Activated naive CD8-positive, alpha-beta T cell treated with anti-CD3 and anti-CD28 coated beads, Interleukin-2, amount 50 U/mL, for 16 hours (primary cell): ENCODE data around the gene PGP.

Source experiments
- DNase-seq: peaks from one replicate; pipeline ENCODE4 v3.0.0-alpha.2; 2020; ENCODE audit warnings: low read depth, low spot score

The PGP gene

DNA sequence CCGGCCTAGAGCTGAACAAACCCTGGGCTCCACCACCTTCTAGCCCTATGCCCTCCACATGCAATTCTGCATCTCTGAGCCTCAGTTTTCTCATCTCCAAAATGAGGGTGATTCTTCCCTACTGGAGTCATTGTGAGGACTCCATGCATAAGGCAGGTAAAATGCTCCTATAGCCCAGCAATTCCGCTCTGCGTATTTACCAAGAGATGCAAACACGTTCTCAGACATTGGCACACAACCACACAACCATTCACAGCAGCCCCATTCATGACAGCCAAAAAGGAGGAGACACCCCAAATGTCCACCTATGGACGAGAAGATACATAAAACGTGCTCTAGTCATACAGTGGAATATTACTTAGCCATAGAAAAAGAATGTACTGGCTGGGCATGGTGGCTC is 14.3 kb downstream of the PGP start:
- DNase-seq, result no peak

DNA sequence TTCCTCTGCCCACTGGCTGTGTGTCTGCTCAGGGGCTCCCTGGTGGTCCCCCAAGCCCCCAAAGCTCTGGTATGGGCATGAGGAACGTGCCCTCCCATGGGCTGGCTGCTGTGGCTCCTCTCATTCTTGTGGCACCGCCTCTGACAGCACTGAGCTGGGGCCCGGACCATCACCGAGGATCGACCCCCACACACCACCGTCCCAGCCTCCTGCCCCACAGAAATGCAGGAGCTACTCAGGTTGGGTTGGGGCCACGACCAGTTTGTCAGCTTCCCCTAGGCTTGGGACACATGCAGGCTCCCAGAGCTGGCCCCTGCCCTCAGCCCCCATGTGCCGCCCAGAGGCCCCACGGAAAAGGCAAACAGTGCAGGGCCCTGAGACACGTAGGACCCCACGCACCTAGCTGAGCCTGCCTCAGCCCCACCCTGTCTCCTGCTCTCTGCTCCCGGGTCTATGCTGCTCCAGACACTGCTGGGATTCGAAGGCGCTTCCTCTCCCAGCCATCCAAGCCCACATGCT is 15.0 kb downstream of the PGP start:
- no peak for DNase-seq

DNA sequence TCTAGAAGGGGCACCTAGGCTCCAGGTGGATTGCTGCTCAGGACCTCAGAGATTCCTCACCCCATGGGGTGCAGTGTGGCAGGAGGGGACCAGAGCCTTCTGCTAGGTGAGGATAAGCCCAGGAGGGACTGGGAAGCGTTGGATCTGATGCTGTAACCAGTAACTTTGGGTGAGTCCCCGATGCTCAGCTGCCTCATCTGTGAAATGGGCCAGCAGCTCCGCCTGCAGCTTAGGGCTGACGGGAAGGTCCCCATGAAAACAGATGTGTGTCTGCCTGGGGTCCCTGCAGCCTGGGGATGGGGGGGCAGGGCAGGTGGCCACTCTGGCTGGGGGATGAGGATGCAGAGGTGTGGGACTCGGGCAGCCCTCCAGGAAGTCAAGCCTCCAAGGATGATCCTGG is 15.5 kb downstream of the PGP start:
- DNase-seq, result no peak

- DNase-seq, result no peak
These were observed 16.4 kb downstream of the PGP start for GRCh38 chr16:2198283-2198682.

GRCh38 chr16:2197765-2198164 is 16.9 kb downstream of the PGP start:
- DNase-seq, result no peak

- no peak for DNase-seq
These were observed 17.6 kb downstream of the PGP start for GRCh38 chr16:2196981-2197511.

DNA sequence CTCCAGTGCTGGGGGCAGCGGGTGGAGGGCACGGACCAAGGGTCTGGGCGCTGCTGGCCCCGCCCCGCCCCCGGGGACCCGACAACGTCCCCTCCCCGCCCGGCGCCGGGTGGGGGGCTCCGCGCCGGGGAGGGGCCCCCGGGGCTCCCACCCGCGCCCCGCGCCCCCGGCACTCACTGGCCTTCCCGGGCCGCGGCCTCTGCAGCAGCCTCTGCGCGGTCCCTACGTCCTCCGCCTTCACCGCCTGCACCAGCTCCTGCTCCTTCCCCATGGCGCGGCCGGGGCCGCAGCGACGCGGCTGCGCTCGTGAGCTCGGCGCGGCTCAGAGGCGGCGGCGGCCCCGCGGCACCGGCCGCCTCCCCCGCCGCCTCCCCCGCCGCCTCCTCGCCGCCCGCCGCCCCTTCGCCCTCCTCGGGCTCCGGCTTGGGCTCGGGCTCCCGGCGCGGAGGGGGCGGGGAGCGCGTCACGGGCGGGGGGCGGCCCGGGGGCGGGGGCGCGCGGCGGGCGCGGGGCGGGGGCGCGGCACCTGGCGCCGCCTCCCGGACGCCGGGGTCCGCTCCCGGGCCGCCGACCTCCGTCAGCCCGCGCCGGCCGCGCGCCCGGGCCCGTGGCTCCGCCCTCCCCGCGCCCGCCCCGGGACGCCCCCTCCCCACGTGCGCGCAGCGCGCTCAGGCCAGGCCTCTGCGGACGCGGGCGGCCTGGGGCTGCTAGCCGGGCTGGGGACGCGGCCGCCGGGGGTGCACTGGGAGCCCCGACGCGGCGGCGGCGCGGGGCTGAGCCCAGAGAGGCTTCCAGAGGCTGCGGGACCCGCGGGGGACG is 18.3 kb downstream of the PGP start, which contains the start of gene CASKIN1:
TSS of gene CASKIN1 (minus strand) at position 444 of the 819 bp plus-strand sequence. CDS start at position 271, 173 bp downstream.
- DNase-seq, result no peak

- DNase-seq, result no peak
These were observed 19.1 kb downstream of the PGP start for GRCh38 chr16:2195322-2196161.

GRCh38 chr16:2194852-2195321 is 19.8 kb downstream of the PGP start:
- no peak for DNase-seq

GRCh38 chr16:2194166-2194834 is 20.3 kb downstream of the PGP start:
- no peak for DNase-seq

DNA sequence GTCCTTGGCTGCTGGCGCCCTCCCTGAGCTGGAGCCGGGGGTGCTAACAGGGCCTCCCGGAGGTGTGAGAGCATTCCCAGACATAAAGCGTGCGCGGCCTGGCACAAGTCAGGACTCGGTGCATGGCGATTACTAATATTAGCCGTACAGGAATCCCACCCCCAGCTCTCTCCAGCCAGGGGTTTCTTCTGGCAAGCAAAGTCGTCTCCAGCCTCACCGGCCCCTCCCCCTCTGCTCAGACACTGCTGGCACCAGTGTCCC is 23.3 kb downstream of the PGP start:
- DNase-seq, result no peak

DNA sequence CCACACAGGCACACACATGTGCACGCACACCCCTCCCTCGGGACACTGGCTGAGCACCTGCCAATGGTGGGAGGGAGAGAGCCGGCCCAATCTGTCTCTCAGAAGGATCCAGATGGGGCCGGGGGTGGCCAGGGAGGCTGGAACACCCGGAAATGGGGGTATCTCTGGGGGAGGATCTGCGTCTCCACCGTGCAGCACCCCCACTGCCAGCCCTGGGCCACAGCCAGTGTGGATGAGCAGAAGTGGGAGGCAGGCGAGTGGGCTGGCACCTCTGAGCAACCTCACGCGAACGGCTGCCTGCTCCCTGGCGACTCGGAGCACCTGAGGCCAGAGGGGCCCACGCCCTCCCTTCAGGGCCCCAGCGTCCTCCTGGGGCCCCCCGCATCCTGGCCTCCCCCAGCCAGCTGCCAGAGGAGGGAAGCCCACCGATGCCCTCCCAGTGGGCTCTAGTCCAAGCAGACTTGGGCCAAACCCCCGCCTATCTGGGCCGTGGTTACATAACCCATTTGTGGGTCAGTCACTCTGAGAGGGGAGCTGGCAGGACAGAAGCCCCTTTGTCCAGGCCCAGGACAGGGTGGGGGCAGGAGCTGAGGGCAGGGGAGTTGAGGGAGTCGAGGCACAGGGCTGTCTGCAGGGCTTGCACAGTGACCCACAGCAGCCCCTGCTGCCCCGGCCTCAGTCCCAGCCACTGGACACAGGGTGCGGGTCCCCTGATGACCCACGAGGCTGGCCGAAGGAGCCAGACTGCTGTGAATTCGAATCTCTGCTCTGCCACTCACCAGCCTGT is 23.8 kb downstream of the PGP start:
- no peak for DNase-seq

DNA sequence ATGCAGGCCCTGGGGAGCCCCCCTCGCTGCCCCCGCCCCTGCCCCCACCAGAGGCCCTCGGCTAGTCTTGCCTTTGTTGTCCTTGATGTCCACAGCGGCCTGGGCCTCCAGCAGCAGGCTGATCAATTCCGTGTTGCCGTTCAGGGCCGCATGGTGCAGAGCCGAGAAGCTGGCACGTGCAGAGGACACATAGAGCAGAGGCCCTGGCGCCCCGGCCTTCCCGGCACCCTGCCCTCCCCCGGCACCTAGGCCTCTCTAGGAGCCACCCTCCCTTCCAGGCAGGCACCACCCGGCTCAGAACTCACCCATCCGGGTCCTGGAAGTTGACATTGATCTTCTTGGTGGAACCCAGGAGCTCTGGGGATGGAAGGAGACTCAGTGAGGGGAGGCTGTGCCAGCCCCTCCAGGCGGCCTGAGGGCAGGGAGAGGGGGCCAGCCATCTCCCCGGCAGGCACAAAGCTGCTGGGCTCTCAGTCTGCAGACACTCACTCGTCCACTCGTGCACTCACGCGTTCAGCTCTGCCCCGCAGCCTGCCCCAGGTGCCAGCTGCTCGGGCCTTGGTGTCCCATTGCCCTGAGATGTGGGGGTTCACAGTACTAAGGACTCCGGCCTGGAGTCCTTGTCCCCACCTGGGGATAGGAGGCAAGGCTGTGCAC is 24.5 kb downstream of the PGP start:
- no peak for DNase-seq

- no peak for DNase-seq
These were observed 25.3 kb downstream of the PGP start for GRCh38 chr16:2189252-2189893.

GRCh38 chr16:2188395-2188794 is 26.2 kb downstream of the PGP start:
- DNase-seq, result no peak

DNA sequence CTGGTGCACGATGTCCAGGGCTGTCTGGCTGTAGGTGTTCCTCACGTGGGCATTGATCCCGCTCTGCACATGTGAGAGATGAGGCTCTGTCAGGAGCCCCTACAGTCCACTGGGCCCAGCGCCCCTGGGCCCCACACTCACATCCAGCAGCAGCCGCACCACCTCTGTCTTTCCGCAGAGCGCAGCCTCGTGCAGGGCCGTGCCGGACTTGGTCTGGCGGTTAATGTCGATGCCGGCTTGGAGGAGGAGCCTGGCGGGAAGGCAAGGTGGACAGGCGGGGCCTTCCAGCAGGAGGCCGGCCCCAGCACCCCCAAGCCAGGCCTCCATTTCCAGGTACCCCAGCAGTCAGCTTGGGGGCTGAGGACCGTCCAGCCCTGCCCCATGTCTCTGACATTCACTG is 27.4 kb downstream of the PGP start:
- DNase-seq, result no peak

DNA sequence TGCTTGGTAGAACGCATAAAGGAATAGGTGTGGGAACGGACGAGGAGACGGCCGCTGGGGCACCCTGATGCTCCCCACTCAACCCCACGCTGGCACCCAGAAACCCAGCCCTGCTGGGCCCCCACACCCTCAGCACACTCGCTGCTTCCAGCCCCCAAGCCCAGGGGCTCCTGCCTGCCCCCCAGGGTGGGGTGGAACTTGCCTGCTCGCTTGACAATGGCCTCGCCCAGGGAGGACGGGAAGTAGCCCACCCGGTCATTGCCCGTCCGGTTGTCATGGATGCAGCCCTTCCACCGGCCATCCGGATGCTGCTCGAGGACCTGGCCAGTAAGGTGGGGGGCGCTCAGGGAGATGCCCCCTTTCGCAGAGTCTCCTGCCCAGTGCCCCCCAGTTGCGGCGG is 28.1 kb downstream of the PGP start:
- DNase-seq, result no peak

DNA sequence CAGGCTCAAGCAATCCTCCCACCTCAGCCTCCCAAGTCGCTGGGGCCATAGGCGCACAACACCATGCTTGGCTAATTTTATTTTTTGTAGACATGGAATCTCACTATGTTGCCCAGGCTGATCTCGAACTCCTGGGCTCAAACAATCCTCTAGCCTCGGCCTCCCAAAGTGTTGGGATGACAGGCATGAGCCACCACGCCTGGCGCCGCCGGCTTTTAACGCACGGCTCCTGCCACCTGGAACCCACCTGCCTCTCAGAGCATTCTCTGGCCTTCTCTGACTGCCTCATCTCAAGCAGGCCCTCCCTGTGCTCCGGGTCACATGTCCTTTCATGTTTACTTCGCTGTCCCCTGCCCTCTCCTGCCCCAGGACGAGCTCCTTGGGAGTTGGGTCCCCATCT is 28.6 kb downstream of the PGP start:
- no peak for DNase-seq

DNA sequence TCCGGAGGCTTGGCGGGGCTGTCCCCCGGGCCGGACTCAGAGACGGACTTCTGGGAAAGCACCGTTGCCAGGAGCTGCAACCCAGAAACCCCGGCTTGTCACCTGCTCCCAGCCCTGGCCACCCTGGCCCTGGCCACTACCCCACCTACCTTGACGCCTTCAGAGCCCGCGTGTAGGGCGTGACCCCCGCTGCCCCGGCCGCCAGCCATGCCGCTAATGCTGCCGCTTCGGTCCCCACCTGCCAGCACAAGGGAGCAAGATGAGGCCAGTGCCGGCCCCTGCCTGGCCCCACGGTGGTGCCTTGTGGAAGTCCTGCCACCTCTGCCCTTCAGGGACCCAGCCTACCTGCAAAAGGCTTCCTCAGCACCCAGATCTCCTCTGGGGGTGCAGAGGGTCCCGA is 29.7 kb downstream of the PGP start:
- no peak for DNase-seq

DNA sequence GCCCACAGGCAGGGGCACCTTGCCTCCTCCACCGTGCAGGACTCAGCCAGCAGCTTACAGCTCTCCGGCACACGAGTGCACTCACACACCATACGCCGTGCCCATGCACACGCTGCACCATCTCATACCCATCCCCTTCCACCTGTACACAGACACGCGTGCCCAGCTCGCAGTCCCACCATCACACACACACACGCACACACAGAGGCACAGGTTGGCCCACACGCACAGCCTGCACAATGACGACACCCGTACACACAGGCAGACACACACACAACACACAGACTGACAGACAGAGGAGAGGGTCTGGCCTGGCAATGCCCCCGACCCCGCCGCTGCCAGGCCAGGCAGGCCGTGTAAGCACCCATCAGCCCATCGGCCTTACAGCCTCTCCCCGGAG is 30.3 kb downstream of the PGP start:
- DNase-seq, result no peak
